Measurements from ENCODE around the gene PKP2. TPM values are rescaled to one million over a fixed set of nuclear protein-coding genes. Genes with fewer than 3 reads are reported as not detected.

The PKP2 gene
- total RNA-seq, 1 donor from 2014 or later: 25.9 TPM

DNA sequence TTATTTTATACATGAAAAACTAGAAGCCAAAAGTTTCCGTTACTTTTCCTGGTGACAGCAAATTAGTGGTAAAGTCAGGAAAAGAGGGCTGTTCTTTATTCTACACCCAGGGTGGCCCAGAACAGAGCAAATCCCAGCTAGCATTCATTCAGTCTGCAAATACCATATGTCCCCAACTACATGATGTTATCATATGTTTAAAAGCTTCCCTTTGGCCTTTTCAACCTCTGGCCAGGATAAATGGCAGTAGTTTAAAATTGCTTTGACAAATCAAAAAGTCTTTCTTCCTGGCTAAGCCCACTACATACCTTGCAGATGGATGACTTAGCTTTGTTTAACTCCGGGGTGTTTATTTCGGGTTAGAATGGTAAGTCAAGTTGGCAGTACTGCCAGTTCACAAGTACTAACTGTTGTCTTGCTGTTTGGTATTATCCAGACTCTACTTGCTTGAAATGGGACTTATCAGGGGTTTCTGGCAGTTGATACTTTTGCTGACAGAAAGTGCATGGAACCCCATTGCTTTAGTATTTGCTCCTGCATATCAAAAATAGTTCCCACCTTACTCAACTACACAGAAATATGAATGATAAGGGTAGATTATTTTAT lies 69.7 kb downstream of the PKP2 start:
- intact Hi-C loops (cut with DNase I): no loop called here
- no peak for DNase-seq (ENCODE audit: low spot score)
- no peak for ATAC-seq

DNA sequence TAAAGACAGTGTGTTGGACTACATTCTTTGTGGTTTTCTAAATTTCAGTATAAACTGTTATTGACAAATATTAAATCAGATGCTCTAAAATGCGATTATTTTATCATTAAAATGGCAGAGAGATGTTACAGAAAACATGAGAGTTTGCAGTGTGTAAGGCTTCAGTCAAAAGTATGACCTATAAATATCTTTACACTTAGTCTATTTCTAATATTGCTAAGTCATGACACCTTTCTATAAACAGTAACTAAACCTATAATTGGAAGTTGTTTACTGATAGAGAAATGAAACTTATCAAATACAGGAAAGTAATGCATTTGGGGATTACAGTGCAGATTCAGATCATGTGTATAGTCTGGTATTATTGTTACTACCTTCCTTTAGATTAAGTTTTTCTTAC lies 72.0 kb downstream of the PKP2 start:
- ATAC-seq (no peak), DNase-seq (ENCODE audit: low spot score) (no peak)
- intact Hi-C loops (cut with DNase I): no loop called here

- DNase-seq (ENCODE audit: low spot score): no peak
- intact Hi-C loops (cut with DNase I): no loop called here
Measured at GRCh38 chr12:32822344-32822743, 74.2 kb downstream of the PKP2 start.

DNA sequence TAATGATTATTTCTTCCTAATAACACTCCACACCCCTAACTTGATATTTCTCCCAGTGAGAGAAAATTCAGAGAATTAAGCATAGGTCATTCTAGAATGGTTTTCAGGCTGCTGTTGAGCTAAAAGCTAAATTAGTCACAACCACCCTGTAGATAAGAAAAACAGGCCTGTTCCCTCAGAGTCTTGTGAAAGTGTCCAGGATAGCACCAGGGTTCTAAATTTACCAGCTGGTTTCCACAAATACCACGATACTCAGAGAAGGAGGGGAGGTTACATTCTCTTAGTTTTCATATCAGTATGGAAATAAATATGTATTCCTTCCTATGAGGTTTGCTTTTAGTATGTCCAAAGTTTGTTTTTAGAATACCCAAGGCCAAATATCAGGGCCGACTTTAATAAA lies 74.9 kb downstream of the PKP2 start:
- intact Hi-C loops (cut with DNase I): no loop called here
- DNase-seq (ENCODE audit: low spot score) (no peak), ATAC-seq (no peak)

More at GRCh38 chr12:32822344-32822743, 74.2 kb downstream of the PKP2 start:
- no peak for ATAC-seq

- no peak for ATAC-seq
- intact Hi-C loops (cut with DNase I): no loop called here
- no peak for DNase-seq (ENCODE audit: low spot score)
Measured at GRCh38 chr12:32821293-32821692, 75.3 kb downstream of the PKP2 start.

- intact Hi-C loops (cut with DNase I): no loop called here
- DNase-seq (ENCODE audit: low spot score) (no peak), ATAC-seq (no peak)
Measured at GRCh38 chr12:32820376-32820931, 76.1 kb downstream of the PKP2 start.

GRCh38 chr12:32819424-32819823 lies 77.2 kb downstream of the PKP2 start:
- intact Hi-C loops (cut with DNase I): no loop called here
- ATAC-seq (no peak), DNase-seq (ENCODE audit: low spot score) (no peak)

DNA sequence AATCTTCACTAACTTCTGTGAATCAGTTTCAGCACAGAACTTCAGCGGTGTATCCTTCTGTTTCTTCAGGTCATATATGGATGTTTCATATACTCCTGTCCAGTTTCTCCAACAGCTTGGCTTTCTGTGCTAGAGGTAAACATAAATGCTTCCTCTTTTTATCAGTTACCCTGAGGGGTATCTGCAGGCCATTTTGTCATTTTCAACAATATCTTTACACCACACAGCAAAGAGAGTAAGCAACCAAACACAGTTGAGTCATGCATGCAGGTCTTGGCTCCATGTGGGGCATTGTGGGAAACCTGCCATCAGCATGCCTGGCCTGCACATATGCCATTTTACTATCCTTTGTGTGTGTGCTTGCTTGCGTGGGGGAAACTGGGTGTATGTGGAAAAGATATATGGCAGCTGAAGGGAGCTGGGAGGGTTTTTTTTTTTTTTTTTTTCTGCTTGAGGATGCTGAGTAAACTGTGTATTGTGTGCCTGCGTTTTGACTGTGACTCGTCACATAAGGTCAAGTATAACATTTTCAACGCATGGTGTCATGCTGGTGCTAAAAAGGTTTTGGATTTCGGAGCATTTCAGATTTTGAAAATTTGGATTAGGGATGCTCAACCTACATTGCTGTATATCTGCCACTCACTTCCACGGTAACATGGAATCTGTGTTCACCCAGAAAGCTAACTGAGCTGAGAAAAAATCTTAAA lies 84.7 kb downstream of the PKP2 start:
- DNase-seq (ENCODE audit: low spot score) (no peak), ATAC-seq (no peak)
- intact Hi-C loops (cut with DNase I): no loop called here

DNA sequence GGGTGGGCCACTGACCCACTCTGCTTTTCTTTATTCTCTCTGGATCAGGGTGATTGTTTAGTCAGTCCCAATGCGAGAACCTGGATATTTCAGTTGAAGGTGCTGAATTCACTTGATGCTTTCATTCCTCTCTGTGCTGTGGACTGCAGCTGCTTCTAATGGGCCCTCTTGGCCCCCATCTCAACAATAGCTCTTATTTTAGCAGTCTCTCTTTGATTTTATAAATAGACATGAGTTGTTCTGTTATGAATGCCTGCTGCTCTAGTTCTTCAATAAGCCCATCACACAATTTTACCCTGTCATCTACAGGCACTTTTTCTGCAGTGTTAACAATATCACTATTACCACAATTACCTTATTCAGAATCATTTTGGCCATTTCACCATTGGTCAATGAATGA lies 86.7 kb downstream of the PKP2 start:
- intact Hi-C loops (cut with DNase I): no loop called here
- DNase-seq (ENCODE audit: low spot score): no peak
- no peak for ATAC-seq

DNA sequence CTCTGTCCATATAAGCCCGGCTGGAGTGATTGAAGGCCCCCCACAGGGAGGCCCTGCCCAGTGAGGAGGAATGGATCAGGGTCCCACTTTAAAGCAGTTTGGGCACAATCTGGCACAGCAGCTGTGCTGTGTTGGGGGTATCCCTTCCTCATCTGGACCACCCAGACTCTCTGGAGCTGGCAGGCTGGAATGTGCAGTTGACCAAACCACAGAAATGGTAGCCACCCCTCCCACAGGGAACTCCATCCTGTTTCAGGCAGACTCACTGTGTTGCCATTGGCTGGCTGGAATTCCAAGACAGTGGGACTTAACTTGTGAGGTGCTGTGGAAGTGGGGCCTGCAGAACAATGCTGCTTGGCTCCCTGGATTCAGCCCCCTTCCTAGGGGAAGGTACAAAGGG lies 87.4 kb downstream of the PKP2 start:
- ATAC-seq: no peak
- intact Hi-C loops (cut with DNase I): no loop called here

DNA sequence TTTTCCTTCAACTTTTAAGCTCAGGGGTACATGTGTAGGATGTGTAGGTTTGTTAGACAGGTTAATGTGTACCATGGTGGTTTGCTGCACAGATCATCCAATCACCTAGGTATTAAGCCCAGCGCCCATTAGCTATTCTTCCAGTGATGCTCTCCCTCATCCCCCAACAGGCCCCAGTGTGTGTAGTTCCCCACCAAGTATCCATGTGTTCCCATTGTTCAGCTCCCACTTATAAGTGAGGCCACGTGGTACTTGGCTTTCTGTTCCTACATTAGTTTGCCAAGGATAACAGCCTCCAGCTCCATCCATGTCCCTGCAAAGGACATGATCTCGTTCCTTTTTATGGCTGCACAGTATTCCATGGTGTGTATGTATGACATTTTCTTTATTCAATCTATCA lies 92.3 kb downstream of the PKP2 start:
- intact Hi-C loops (cut with DNase I): no loop called here
- DNase-seq (ENCODE audit: low spot score) (no peak), ATAC-seq (no peak)

More for the DNA sequence above, 87.4 kb downstream of the PKP2 start:
- no peak for DNase-seq (ENCODE audit: low spot score)

GRCh38 chr12:32801269-32801980 lies 95.2 kb downstream of the PKP2 start:
- no peak for DNase-seq (ENCODE audit: low spot score)
- intact Hi-C loops (cut with DNase I): no loop called here
- ATAC-seq: no peak

DNA sequence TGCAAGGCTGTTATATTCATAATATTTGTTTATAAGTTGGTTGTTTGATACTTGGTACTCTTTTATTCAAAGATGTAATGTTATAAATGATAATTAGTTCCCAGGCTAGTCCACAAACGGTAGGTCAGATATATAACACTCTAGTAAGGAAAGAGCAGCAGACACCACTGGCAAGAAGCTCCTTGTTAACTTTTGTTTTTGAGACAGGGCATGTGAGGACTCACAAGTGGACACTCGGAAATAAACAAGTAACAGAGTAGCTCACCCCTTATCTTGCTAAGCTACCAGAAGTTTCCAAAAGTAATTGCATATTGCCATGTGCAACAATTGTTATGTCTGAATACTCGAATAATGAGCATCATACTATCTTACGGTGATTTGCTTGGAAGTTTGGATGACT lies 102.3 kb downstream of the PKP2 start:
- intact Hi-C loops (cut with DNase I): no loop called here
- ATAC-seq: no peak
- DNase-seq (ENCODE audit: low spot score): no peak

- ATAC-seq (no peak), DNase-seq (ENCODE audit: low spot score) (no peak)
- intact Hi-C loops (cut with DNase I): no loop called here
Measured at GRCh38 chr12:32789916-32790315, 106.7 kb downstream of the PKP2 start.

- no peak for DNase-seq (ENCODE audit: low spot score)
- ATAC-seq: no peak
- intact Hi-C loops (cut with DNase I): no loop called here
Measured at GRCh38 chr12:32789446-32789845, 107.1 kb downstream of the PKP2 start.

DNA sequence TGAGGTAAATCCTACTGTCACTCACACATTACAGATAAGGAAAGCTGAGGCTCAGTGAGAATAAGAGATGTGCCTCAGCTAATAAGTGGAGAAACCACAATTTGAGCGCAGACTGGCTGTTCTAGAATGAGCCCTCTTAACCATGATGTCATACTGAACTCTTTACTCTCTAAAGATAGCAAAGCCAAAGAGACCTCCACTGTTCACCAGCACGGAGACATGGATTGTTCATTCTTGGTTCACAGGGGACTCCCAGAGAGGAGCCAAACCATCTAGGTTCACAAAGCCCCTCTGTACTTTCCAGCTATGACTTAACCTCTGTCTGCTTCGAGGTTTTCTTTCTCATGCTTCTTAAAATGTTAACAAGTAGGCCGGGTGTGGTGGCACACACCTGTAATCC lies 108.2 kb downstream of the PKP2 start:
- ATAC-seq: no peak
- intact Hi-C loops (cut with DNase I): no loop called here
- no peak for DNase-seq (ENCODE audit: low spot score)

DNA sequence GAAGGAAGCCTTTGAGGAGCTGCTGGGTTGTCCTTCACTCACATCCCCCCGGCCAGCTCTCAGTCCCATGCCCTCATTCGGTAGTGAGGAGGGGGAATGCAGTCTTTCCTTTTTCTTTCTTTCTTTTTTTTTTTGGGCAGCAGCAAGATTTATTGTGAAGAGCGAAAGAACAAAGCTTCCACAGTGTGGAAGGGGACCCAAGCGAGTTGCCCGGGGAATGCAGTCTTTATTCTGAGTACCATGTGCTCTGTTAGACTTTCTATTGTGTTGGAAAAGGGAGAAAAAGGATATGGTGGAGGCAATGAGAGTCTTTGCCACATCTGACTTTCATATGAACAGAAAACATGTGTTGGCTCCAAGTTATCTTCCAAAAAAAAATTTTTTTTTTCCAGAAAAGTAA lies 111.0 kb downstream of the PKP2 start:
- intact Hi-C loops (cut with DNase I): no loop called here
- no peak for ATAC-seq
- no peak for DNase-seq (ENCODE audit: low spot score)

- ATAC-seq (no peak), DNase-seq (ENCODE audit: low spot score) (no peak)
- intact Hi-C loops (cut with DNase I): no loop called here
Measured at GRCh38 chr12:32783029-32783428, 113.5 kb downstream of the PKP2 start.

DNA sequence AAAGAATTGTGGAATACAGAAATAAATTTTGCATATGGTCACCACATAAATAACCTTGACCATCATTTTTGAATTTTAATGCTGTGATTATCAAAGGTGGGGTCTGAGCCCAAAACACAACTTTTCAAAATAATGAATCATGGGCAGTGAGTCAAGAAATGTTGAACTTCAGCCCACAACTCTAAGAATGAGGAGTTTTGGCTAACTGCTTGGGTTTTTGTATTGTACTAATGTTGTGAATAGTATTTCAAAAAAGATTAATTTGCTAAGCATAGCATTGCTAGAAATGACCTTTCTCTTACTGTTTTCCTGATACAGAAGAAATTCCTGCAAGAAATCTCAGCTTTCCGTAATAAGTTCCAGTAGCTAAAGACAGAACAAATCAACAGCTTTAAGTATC lies 116.5 kb downstream of the PKP2 start:
- no peak for DNase-seq (ENCODE audit: low spot score)
- intact Hi-C loops (cut with DNase I): no loop called here
- ATAC-seq: no peak

DNA sequence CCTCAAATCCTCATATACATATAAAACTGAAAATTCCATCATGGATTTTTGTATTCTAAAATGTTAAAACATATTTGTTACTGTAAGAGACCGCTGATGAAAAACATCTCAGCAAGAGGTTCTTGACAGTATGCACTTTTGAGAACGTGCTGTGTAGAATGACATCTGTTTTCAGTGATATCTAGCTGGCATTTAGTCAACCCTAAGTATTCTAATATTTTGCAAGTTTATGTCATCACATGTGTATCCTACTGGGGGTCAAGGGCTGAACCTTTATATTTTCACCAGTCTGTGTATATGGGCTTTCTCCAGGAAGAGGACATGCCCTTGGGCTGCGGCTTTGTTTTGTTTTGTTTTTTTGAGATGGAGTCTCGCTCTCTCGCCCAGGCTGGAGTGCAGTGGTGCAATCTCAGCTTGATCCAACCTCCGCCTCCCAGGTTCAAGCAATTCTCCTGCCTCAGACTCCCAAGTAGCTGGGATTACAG lies 118.8 kb downstream of the PKP2 start:
- peak; percentile 62 for ATAC-seq
- DNase-seq (ENCODE audit: low spot score): no peak
- intact Hi-C loops (cut with DNase I): no loop called here

Measured in sciatic nerve (tissue), 2 donors.